Activated naive CD8-positive, alpha-beta T cell treated with anti-CD3 and anti-CD28 coated beads, Interleukin-2, amount 10 ng/mL, durations not matched to agents 7 days and 5 days (primary cell): ENCODE measurements around the gene CDIP1. TPM values are rescaled to one million over a fixed set of nuclear protein-coding genes. Genes with fewer than 3 reads are reported as not detected.

Experiments
- ATAC-seq: fragments of 150-1000 bp; cut with Tn5 transposase; one replicate; pipeline ENCODE4 v1.10.0; 2021; ENCODE audit warnings: low read depth, moderate library complexity
- POLR2A ChIA-PET: fragments of 350-600 bp; sonication (Branson Sonifier 250); formaldehyde crosslinking; loops from one replicate; lab custom pipeline; 2021; ENCODE audit warnings: antibody characterized with exemption; lab: Charles Lee
- DNase-seq: peaks from one replicate; pipeline ENCODE4 v3.0.0; 2021
- H3K27ac Mint-ChIP-seq: one replicate; pipeline ENCODE4 v1.8.0; 2022; ENCODE audit warnings: mild to moderate bottlenecking, mixed read lengths
- H3K27me3 Mint-ChIP-seq: one replicate; pipeline ENCODE4 v1.8.0; 2022; ENCODE audit warnings: mild to moderate bottlenecking, moderate library complexity, mixed read lengths
- H3K36me3 Mint-ChIP-seq: one replicate; pipeline ENCODE4 v1.8.0; 2021; ENCODE audit warnings: mild to moderate bottlenecking, mixed read lengths
- H3K4me1 Mint-ChIP-seq: one replicate; pipeline ENCODE4 v1.8.0; 2021; ENCODE audit warnings: mixed read lengths
- H3K4me3 Mint-ChIP-seq: one replicate; pipeline ENCODE4 v1.8.0; 2022; ENCODE audit warnings: mild to moderate bottlenecking, moderate library complexity, mixed read lengths
- H3K9me3 Mint-ChIP-seq: one replicate; pipeline ENCODE4 v1.8.0; 2021; ENCODE audit warnings: mixed read lengths
- total RNA-seq, 2 experiments: library from RNA; stranded (reverse); gene quantifications; one replicate each; pipeline ENCODE4 v1.2.3, GENCODE V29; 2021

CDIP1 gene
- total RNA-seq, 2 experiments from 2014 or later, result 36.3 to 42.1 TPM

GRCh38 chr16:4564661-4565267 lies 26.2 kb upstream of the CDIP1 start:
- peaks cover 15% of the 10 kb centered on the region for H3K27me3 Mint-ChIP-seq

GRCh38 chr16:4561596-4561995 lies 23.0 kb upstream of the CDIP1 start:
- peaks cover 12% of the 10 kb centered on the region for H3K27me3 Mint-ChIP-seq
- no peak for ATAC-seq
- DNase-seq, result no peak
- POLR2A ChIA-PET, result no interaction called here
- H3K4me1 Mint-ChIP-seq, result peaks cover 8% of the 10 kb centered on the region
- H3K9me3 Mint-ChIP-seq, result no peaks in the 10 kb centered on the region
- H3K36me3 Mint-ChIP-seq, result no peaks in the 10 kb centered on the region
- H3K4me3 Mint-ChIP-seq, result no peak overlapping the region
- H3K27ac Mint-ChIP-seq, result no peak overlapping the region

More at GRCh38 chr16:4564661-4565267, 26.2 kb upstream of the CDIP1 start:
- no peak for ATAC-seq
- Mint-ChIP-seq H3K4me3 (no peak overlapping the region), H3K36me3 (no peaks in the 10 kb centered on the region), H3K4me1 (peaks cover 10% of the 10 kb centered on the region), H3K9me3 (no peaks in the 10 kb centered on the region), H3K27ac (no peak overlapping the region)
- DNase-seq, result no peak
- POLR2A ChIA-PET, result no interaction called here

GRCh38 chr16:4557973-4558372 lies 19.4 kb upstream of the CDIP1 start:
- Mint-ChIP-seq H3K4me3 (no peak overlapping the region), H3K4me1 (no peaks in the 10 kb centered on the region), H3K27me3 (peaks cover 6% of the 10 kb centered on the region), H3K36me3 (no peaks in the 10 kb centered on the region), H3K27ac (no peak overlapping the region), H3K9me3 (no peaks in the 10 kb centered on the region)
- no peak for DNase-seq
- ATAC-seq, result no peak
- POLR2A ChIA-PET, result interaction anchor here (0.7 kb wide), 2 partner anchors 26 to 69 kb away, joined by 4 read pairs; no protein-coding TSS in a partner anchor

GRCh38 chr16:4556580-4556979 lies 18.0 kb upstream of the CDIP1 start:
- H3K27ac Mint-ChIP-seq, result no peak overlapping the region
- no peaks in the 10 kb centered on the region for H3K4me1 Mint-ChIP-seq
- H3K4me3 Mint-ChIP-seq, result no peak overlapping the region
- H3K36me3 Mint-ChIP-seq, result no peaks in the 10 kb centered on the region
- no peak for DNase-seq
- peaks cover 10% of the 10 kb centered on the region for H3K27me3 Mint-ChIP-seq
- POLR2A ChIA-PET, result no interaction called here
- no peaks in the 10 kb centered on the region for H3K9me3 Mint-ChIP-seq
- no peak for ATAC-seq

- DNase-seq (no peak), ATAC-seq (no peak)
- Mint-ChIP-seq H3K36me3 (no peaks in the 10 kb centered on the region), H3K27ac (no peak within 1 kb of the TSS), H3K9me3 (no peaks in the 10 kb centered on the region), H3K4me3 (no peak within 1 kb of the TSS), H3K27me3 (peaks cover 10% of the 10 kb centered on the region), H3K4me1 (no peaks in the 10 kb centered on the region)
- POLR2A ChIA-PET, result no interaction called here
These were observed 17.5 kb upstream of the CDIP1 start, which contains the start of gene C16orf96 for GRCh38 chr16:4556112-4556511. TSS of gene C16orf96 (plus strand) at chr16:4556340. CDS start at chr16:4556490, 150 bp downstream.

- no peak for DNase-seq
- POLR2A ChIA-PET, result interaction anchor here (1.2 kb wide), 1 partner anchor 223 kb away, joined by 3 read pairs; no protein-coding TSS in a partner anchor
- Mint-ChIP-seq H3K36me3 (no peaks in the 10 kb centered on the region), H3K27me3 (peaks cover 9% of the 10 kb centered on the region), H3K4me1 (peaks cover 6% of the 10 kb centered on the region), H3K9me3 (no peaks in the 10 kb centered on the region), H3K4me3 (no peak overlapping the region), H3K27ac (no peak overlapping the region)
- ATAC-seq, result no peak
These were observed 14.0 kb upstream of the CDIP1 start for GRCh38 chr16:4552541-4552940.

GRCh38 chr16:4550591-4550990 lies 12.0 kb upstream of the CDIP1 start:
- POLR2A ChIA-PET, result interaction anchor here (0.5 to 4.0 kb wide), 2 partner anchors 29 to 43 kb away, joined by 6 to 45 read pairs; no protein-coding TSS in a partner anchor
- H3K4me1 Mint-ChIP-seq, result peaks cover 6% of the 10 kb centered on the region
- no peak for DNase-seq
- H3K36me3 Mint-ChIP-seq, result no peaks in the 10 kb centered on the region
- ATAC-seq, result no peak
- H3K27ac Mint-ChIP-seq, result no peak overlapping the region
- peaks cover 9% of the 10 kb centered on the region for H3K27me3 Mint-ChIP-seq
- H3K9me3 Mint-ChIP-seq, result no peaks in the 10 kb centered on the region
- H3K4me3 Mint-ChIP-seq, result no peak overlapping the region

GRCh38 chr16:4548124-4548523 lies 9.6 kb upstream of the CDIP1 start:
- Mint-ChIP-seq H3K27me3 (peaks cover 9% of the 10 kb centered on the region), H3K9me3 (no peaks in the 10 kb centered on the region), H3K27ac (no peak overlapping the region), H3K4me1 (peaks cover 8% of the 10 kb centered on the region), H3K36me3 (no peaks in the 10 kb centered on the region), H3K4me3 (no peak overlapping the region)
- DNase-seq (no peak), ATAC-seq (no peak)
- POLR2A ChIA-PET, result interaction anchor here (0.6 to 4.0 kb wide), 10 partner anchors 9 to 132 kb away, joined by 3 to 45 read pairs (median 4); partner anchors contain the start of genes CDIP1, CORO7 and HMOX2

GRCh38 chr16:4544473-4544872 lies 5.9 kb upstream of the CDIP1 start:
- Mint-ChIP-seq H3K27ac (no peak overlapping the region), H3K9me3 (peaks cover 6% of the 10 kb centered on the region), H3K27me3 (no peaks in the 10 kb centered on the region), H3K36me3 (peaks cover 5% of the 10 kb centered on the region), H3K4me1 (peaks cover 8% of the 10 kb centered on the region), H3K4me3 (no peak overlapping the region)
- ATAC-seq (no peak), DNase-seq (no peak)
- POLR2A ChIA-PET, result no interaction called here

GRCh38 chr16:4539716-4540284 lies 1.2 kb upstream of the CDIP1 start:
- no peaks in the 10 kb centered on the region for H3K27me3 Mint-ChIP-seq
- peaks cover 12% of the 10 kb centered on the region for H3K36me3 Mint-ChIP-seq
- no peak for ATAC-seq
- H3K4me1 Mint-ChIP-seq, result peaks cover 25% of the 10 kb centered on the region
- H3K27ac Mint-ChIP-seq, result no peak overlapping the region
- no peak for DNase-seq
- no peak overlapping the region for H3K4me3 Mint-ChIP-seq
- POLR2A ChIA-PET, result interaction anchor here (1.6 to 2.2 kb wide), 2 partner anchors 9 to 35 kb away, joined by 9 to 10 read pairs; no protein-coding TSS in a partner anchor
- H3K9me3 Mint-ChIP-seq, result peaks cover 6% of the 10 kb centered on the region

- Mint-ChIP-seq H3K36me3 (peaks cover 17% of the 10 kb centered on the region), H3K27me3 (no peaks in the 10 kb centered on the region), H3K27ac (peak overlapping the region; percentile 34), H3K9me3 (peaks cover 6% of the 10 kb centered on the region), H3K4me1 (peaks cover 31% of the 10 kb centered on the region), H3K4me3 (peak overlapping the region; percentile 64)
- POLR2A ChIA-PET, result interaction anchor here (0.6 to 2.2 kb wide), 6 partner anchors 11 to 62 kb away, joined by 3 to 11 read pairs (median 6); partner anchors contain the start of gene HMOX2
- ATAC-seq, result peak; percentile 48
- no peak for DNase-seq
These were observed 913 bp downstream of the CDIP1 start for GRCh38 chr16:4537376-4538343.

GRCh38 chr16:4536391-4537106 lies 2.0 kb downstream of the CDIP1 start:
- peaks cover 6% of the 10 kb centered on the region for H3K9me3 Mint-ChIP-seq
- H3K27ac Mint-ChIP-seq, result peak overlapping the region; percentile 34
- H3K4me1 Mint-ChIP-seq, result peaks cover 31% of the 10 kb centered on the region
- no peaks in the 10 kb centered on the region for H3K27me3 Mint-ChIP-seq
- DNase-seq (no peak), ATAC-seq (no peak)
- POLR2A ChIA-PET, result interaction anchor here (0.6 to 1.4 kb wide), 5 partner anchors 11 to 122 kb away, joined by 3 to 5 read pairs (median 4); no protein-coding TSS in a partner anchor
- H3K4me3 Mint-ChIP-seq, result peak overlapping the region; percentile 64
- peaks cover 24% of the 10 kb centered on the region for H3K36me3 Mint-ChIP-seq
